GM19468 (cell line): ENCODE data around the gene FGD3.

Source experiments
- ATAC-seq: cut with Tn5 transposase; IDR thresholded peaks from one replicate; pipeline ENCODE4 v1.9.1; 2021; ENCODE audit warnings: mild to moderate bottlenecking, moderate library complexity, moderate number of reproducible peaks; ENCODE audit not compliant: unreplicated experiment; ENCODE audit errors: extremely low read depth

Gene FGD3

GRCh38 chr9:92954049-92954861, 6.9 kb downstream of the FGD3 start:
- ATAC-seq, result no peak

- no peak for ATAC-seq
Measured at GRCh38 chr9:92954886-92955285, 7.6 kb downstream of the FGD3 start.

GRCh38 chr9:92960561-92961290, 13.4 kb downstream of the FGD3 start:
- no peak for ATAC-seq

- no peak for ATAC-seq
Measured at GRCh38 chr9:92961627-92962302, 14.4 kb downstream of the FGD3 start.

GRCh38 chr9:92962303-92962649, 15.0 kb downstream of the FGD3 start:
- no peak for ATAC-seq

GRCh38 chr9:92962846-92963245, 15.5 kb downstream of the FGD3 start:
- ATAC-seq, result no peak

- peak; percentile 59 for ATAC-seq
Measured at GRCh38 chr9:92963831-92964606, 16.7 kb downstream of the FGD3 start.

GRCh38 chr9:92964607-92965060, 17.3 kb downstream of the FGD3 start:
- ATAC-seq, result no peak

- ATAC-seq, result no peak
Measured at GRCh38 chr9:92965061-92965758, 17.9 kb downstream of the FGD3 start.

GRCh38 chr9:92965759-92966517, 18.6 kb downstream of the FGD3 start:
- no peak for ATAC-seq

- no peak for ATAC-seq
Measured at GRCh38 chr9:92966518-92966800, 19.1 kb downstream of the FGD3 start.

- no peak for ATAC-seq
Measured at GRCh38 chr9:92968081-92968480, 20.8 kb downstream of the FGD3 start.

GRCh38 chr9:92969516-92970466, 22.5 kb downstream of the FGD3 start:
- no peak for ATAC-seq

GRCh38 chr9:92970467-92970923, 23.2 kb downstream of the FGD3 start:
- ATAC-seq, result no peak

GRCh38 chr9:92971121-92971520, 23.8 kb downstream of the FGD3 start:
- no peak for ATAC-seq

- no peak for ATAC-seq
Measured at GRCh38 chr9:92971776-92972175, 24.5 kb downstream of the FGD3 start.

GRCh38 chr9:92973700-92974099, 26.4 kb downstream of the FGD3 start:
- ATAC-seq, result no peak

GRCh38 chr9:92974161-92974661, 26.9 kb downstream of the FGD3 start:
- no peak for ATAC-seq
